Amygdala (tissue), 56 donors: Measurements from ENCODE around the gene LPA.

ENCODE experiments used
- DNase-seq, 56 donors: peaks; one replicate each; lab custom pipeline; 2025; lab: John Stamatoyannopoulos, UW

Gene LPA

DNA sequence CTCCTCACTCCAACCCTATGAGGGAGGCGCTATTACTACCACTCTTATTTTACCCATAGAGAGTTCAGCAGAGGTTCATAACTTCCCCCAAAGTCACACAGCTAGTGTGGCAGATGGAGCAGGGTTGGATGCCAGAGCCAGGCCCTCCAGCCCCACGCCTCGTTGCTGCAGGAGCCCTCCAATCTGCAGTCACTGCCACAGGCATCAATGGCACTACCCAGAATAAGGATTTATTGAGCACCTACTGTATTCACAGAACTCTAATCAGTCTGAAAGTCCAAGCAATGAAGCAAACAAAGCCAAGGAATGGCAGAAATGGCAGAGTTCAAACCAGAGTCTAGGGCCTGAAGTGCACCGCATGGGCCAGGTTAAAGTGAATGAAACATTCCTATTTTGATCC lies 144.9 kb downstream of the LPA start:
- no peak for DNase-seq

DNA sequence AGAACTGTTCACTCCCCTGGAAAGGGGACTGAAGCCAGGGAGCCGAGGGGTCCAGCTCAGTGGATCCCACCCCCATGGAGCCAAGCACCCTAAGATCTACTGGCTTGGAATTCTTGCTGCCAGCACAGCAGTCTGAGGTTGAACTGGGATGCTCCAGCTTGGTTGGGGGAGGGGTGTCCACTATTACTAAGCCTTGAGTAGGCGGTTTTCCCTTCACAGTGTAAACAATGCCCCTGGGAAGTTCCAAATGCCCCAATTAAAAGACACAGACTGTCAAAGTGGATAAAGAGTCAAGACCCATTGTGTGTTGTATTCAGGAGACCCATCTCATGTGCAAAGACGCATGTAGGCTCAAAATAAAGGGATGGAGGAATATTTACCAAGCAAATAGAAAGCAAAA lies 150.2 kb downstream of the LPA start:
- no peak for DNase-seq

DNA sequence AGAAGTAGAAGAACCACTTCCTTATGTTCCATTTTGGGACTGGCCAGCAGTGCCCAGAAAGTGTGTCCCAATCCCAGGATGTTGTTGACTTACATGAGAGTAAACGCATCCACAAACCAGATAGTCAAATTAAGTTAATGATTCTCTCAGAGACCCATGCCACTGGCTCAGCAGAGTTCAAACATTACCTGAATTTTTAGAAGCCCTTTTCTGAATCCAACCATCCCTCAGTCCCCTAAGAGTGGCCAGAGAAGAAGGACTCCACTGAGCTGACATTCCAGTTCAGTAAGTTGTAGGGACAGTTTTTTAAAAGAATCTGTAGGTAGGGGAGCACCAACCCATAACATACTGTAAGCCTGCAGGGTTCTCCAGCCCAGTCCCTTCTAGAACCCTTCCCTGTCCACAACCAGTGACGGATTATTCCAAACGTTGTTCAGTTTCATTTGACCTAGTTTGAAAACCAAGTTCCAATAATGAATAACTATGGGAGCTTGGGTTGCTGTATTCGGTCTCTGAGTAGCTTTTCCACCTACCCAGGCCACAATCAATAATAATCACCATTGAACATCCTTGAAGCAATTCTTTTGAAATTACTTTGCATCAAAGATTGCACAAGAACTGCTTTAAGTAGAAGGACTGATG lies 153.0 kb downstream of the LPA start:
- no peak for DNase-seq

DNA sequence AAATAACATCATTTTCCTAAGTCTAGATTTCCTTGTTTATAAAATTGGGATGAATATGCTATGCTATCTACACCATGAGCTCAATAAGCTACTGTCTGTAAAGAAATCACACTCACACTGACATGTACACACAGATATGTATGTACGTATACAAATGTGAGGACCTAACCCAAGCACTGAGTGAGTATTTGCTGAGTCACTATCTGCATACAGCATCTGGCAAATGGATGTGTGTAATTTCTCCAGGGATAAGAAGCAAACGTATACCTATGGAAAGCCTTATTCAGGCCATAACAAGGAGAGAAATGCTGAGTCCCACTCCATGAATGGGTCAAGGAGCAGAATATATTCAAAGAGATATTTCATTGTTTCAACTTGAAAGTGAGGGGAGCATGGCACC lies 153.9 kb downstream of the LPA start:
- no peak for DNase-seq

DNA sequence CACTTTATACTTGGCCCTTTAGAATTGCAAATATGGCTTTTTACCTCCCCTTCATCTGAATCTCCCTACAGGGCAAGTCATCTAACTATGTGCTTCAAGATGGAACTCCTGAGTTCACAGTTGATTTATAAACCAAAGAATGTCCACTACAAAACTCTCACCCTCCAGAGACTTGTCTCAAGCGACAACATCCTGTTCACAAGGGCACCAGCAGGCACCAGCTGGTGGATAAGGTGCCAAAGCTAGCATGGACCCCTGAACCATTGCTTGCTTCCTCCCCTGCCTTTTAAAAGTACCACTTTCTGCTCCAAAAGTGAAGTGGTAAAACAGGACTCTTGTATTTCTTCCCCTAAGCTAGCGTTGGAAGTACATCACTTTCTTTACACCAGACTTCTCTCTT lies 154.5 kb downstream of the LPA start:
- no peak for DNase-seq

DNA sequence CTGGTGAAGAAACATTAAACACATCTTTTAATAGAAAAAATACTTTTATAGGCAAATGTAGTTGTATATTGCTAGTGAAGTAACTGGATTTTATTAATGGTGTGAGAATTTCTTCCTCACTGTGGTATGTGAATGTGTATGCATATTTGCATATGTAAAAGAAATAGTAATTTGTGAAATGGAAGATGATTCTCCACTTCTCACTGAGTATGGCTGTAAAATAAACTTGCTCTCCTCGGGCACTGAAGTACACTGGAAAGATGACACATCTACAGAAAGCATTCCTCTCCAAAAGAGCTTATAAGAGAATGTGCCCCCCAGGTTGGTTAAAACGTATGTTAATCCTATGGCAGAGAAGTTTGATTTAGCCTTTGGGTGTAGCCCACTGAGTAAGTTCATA lies 155.5 kb downstream of the LPA start:
- no peak for DNase-seq

DNA sequence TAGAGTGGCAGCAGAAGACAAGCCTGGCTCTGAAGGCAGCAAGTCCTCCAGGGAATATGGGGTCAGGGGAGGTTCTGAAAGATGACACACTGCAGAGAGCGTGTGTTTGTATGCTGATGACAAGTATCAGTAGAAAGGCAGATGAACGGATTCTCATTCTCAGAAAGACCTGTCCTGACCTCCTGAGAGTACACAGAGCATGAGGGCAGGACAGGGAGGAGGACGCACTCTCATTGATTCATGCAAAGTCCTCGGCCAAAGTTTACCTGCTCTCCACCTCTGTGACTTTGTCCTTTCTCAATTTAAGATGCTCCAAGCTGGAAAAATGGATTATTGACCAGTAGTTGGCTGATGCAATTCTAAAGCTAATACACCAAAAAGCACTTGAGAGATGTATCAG lies 156.7 kb downstream of the LPA start:
- DNase-seq, result no peak

DNA sequence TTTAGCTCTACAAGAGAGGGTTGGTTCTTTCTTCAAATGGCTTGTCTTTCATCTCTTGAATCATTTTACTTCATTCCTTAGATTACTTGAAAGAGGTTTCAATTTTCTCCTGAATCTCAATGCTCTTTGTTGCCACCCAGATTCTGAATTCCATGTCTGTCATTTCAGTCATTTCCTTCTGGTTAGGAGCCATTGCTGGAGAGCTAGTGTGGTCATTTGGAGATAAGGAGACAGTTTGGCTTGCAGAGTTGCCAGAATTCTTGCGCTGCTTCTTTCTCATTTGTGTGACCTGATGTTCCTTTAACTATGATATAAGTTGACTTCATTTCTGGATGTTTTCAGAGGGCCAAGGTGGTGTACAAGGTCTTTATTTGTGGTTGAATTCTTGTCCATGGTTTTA lies 158.1 kb downstream of the LPA start:
- DNase-seq, result no peak

DNA sequence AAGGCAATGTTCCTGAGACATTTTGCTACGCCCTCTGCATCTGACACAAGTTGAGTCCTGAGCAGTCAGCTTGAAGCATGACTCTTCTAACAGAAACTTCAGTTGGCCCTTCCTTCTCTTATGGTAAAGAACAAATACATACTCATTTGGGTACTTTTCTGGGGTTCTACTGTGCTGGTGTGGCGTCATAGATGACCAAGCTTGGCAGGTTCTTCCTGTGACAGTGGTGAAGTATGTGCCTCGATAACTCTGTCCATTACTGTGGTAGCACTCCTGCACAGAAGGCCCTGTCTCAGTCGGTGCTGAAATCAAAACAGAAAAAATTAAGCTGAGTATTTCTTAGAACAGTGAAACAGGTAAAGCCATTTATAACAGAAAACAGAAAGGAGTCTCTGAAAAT lies 163.4 kb downstream of the LPA start:
- DNase-seq, result no peak

DNA sequence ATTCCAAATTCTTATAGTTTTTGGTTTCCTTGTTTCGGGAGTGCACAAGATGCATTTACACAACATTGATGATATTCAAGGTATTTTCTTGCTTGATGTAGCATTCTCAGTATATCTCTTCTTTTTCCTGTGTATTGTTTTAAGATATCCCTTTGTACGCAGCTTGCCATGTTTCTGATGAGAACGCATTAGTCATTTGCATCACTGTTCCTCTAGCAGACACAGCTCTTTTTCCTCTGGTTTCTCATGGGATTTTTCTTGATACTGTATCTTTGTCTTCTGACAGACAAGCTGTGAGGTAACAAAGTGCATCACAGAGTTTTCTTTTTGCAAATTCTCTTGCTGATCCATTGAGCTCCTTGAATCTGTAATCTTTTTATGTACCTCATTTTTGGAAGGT lies 169.5 kb downstream of the LPA start:
- DNase-seq, result no peak

DNA sequence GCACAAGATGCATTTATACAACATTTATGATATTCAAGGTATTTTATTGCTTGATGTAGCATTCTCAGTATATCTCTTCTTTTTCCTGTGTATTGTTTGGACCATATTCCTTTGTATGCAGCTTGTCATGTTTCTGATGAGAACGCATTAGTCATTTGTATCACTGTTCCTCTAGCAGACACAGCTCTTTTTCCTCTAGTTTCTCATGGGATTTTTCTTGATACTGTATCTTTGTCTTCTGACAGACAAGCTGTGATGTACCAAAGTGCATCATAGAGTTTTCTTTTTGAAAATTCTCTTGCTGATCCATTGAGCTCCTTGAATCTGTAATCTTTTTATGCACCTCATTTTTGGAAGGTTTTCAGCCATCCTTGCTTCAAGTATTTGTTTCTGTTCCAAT lies 175.0 kb downstream of the LPA start:
- no peak for DNase-seq

DNA sequence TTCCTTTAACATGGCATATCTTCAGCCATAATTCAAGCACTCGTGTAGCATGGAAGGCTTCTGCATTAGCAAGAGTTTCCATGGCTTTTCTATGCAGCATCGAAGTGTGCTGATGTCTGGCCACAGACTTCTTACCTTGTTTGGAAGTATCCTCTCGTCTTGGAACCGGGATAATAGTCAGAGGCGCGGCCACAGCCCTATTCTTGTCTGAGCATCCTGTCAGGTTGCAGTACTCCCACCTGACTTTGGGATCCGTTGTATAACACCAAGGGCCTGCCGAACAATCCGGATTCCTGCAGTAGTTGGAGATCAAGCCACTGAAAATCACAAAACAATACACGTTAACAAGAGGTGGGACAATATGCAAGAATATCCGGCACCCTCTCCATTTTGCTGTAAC lies 177.0 kb downstream of the LPA start:
- DNase-seq, result no peak
